AG08396 (cell line): Measurements from ENCODE around the gene TNS2.

Experiments
- DNase-seq: peaks from one replicate; pipeline ENCODE4 v3.0.0; 2012; ENCODE audit warnings: low spot score, mixed read lengths

The TNS2 gene

GRCh38 chr12:53042607-53043454, 7.0 kb upstream of the TNS2 start:
- DNase-seq: peak; percentile 2

DNA sequence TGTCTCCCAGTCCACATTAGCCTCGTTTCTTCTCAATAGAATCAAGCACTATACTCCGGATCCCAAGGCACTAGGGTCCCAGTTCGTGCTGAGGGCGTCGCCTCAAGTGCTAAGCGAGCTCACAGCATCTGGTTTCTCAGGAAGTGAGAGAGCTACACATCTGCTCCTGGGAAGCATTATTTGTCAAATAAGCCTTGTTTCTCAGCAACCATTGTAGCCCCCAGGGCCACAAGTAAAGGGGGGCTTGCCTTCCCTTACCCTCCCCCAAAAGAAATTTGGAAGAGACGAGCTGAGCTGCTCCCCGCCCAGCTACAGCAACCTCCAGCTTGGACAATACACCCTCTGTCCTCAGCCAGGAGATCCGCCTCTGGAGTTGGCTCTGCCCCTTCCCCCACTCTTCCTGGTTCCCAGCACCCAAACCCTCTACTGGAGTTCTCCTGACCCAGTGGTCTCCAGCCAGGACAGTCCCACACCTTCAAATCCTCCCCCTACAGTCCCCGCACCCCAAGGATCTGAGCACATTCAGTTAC, 5.7 kb upstream of the TNS2 start:
- peak; percentile 5 for DNase-seq

DNA sequence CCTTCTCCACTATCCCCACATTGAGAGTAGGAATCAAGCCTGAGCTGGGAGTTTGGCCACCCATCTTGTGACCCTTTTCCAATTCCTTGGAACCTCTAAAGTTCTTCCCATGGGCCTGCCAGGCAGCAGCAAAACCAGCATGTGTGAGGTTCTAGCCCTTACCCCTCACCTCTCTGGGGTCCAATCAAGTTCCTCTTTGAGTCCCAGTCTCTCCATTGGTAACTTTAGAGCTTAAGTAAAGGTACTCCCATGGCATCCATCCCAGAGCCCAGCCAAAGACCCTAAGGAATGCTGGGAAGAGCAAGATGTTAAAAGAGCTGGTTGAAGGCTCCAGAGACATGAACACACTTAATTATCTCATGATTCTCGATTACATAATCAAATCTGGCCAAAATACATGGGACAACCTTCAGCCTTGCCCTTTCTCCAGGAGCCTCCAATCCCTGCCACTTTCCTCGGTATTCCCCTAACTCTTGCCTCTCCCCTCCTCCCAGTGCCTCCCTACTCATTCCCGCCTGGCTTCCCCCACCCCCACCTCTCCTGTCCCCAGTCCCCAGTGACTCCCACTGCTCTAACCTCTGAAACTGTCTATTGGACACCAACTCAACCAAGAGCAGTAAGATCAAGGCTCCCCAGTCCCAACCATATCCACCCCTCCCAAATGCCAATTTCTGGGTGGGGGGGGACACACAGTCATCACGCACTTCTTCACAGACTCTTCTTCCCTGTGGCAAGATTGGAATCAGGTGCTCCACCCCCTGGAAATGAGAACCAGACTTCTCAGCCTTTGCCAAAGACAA, 4.8 kb upstream of the TNS2 start:
- peak; percentile 3 for DNase-seq

- peak; percentile 7 for DNase-seq
These were observed 4.2 kb upstream of the TNS2 start for GRCh38 chr12:53045696-53046045.

- DNase-seq: peak; percentile 87
These were observed 3.1 kb upstream of the TNS2 start for GRCh38 chr12:53046655-53047220.

DNA sequence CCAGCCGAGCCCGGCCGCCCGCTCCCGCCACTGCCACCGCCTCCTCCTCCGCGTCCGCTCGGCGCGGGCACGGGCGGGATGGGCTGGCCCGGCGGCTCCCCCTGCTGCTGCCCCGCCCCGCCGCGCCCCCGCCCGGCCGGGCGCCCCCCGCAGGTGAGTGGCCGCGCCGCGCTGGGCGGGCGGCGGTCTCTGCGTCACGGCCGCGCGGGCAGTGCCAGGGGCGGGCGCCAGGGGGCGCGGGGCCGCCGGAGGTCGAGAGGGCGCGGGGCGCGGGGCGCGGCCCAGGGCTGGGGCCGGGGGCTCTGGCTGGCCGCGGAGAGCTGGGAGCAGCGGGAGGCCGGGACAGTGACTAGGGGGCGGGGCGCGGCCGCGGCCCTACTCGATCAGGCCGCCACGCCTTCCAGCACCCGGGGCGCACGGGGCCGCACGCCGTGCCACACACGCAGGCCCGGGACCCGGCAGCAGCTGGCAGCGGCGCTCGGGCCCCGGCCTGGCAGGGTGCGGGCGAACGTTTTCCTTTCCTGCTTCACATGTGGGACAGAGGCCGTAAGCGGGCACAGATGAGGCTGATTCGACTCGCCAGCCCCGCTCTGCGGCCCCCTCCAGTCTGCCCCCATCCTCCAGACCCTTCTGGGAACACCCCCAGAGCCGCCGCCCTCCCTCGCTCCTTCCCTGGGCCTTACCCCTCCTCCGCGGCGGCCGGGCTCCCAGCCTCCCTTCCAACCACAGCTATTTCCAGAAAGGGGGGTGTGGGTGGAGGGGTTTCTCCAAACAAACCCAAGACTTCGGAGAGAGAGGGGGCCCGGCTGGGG, 2.4 kb upstream of the TNS2 start:
- DNase-seq: peak; percentile 90

GRCh38 chr12:53048033-53048779, 1.7 kb upstream of the TNS2 start:
- peak; percentile 16 for DNase-seq

GRCh38 chr12:53048780-53049401, 974 bp upstream of the TNS2 start:
- DNase-seq: peak; percentile 42

- DNase-seq: no peak
These were observed 677 bp downstream of the TNS2 start for GRCh38 chr12:53050426-53051057.

GRCh38 chr12:53051058-53051880, 1.4 kb downstream of the TNS2 start:
- DNase-seq: peak; percentile 68

GRCh38 chr12:53051881-53052412, 2.1 kb downstream of the TNS2 start:
- no peak for DNase-seq

DNA sequence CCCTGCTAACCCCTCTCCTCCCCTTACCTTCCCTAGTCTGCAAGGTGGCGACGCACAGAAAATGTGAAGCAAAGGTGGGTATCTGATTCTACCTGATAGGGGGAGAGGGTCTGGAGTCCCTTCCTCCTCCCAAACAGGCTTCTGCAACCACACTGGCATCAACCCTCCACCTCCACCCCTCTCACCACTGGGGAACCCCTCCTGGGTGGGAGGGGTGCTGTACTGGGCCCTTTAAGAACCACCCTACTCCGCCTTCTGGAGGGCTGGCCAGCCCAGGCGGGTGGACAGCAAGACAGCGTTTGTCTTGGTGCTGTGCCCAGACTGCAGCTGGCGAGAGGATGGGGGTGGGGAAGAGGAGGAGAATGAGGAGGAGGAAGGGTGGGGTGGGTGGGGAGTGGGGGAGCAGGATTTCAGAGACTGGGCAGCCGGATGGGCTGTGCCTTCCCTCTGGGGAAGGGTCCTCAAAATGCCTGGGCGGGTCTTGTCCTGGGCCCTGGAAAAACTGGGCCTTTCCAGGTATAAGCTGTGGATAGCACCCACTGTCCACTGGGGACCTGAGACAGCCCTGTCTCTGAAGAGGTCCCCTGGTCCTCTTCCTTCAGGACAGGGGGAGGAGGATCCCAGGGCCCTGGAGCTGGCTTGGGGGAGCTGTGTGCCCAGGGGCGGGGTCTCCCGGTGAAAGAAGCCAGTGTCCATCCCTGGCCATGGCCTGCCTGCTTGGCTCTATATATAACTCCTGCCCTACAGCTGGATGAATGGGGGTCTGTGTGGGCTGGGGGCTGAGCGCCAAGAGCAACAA, 2.8 kb downstream of the TNS2 start:
- peak; percentile 80 for DNase-seq

- DNase-seq: no peak
These were observed 3.6 kb downstream of the TNS2 start for GRCh38 chr12:53053218-53054111.

GRCh38 chr12:53054112-53054878, 4.4 kb downstream of the TNS2 start:
- peak; percentile 84 for DNase-seq

- DNase-seq: no peak
These were observed 5.8 kb downstream of the TNS2 start for GRCh38 chr12:53055471-53056266.
